CD14-positive monocyte (primary cell): Measurements from ENCODE around the gene POLR1B. TPM values are rescaled to one million over a fixed set of nuclear protein-coding genes. Genes with fewer than 3 reads are reported as not detected.

Source experiments
- DNase-seq, 3 donors: peaks; one replicate each; pipeline ENCODE4 v3.0.0-alpha.2; 2011 to 2022
- H2AFZ ChIP-seq: 2 replicates; pipeline ENCODE4 v1.6.0; 2012; ENCODE audit warnings: mild to moderate bottlenecking, low read depth, low read length, inconsistent platforms; ENCODE audit not compliant: insufficient read depth, poor library complexity, severe bottlenecking
- H3K27ac ChIP-seq, 2 donors: 1 replicate in 1 of 2; 2 replicates in 1 of 2; pipeline ENCODE4 v1.5.1; 2012 to 2013; ENCODE audit warnings: low read length in 2 of 2, control low read depth in 1 of 2, inconsistent platforms in 1 of 2, low read depth in 1 of 2, mild to moderate bottlenecking in 1 of 2
- H3K27me3 ChIP-seq, 2 donors: one replicate each; pipeline versions ENCODE4 v1.6.0 to v1.6.1; 2011 to 2013; ENCODE audit warnings: low read length in 2 of 2; ENCODE audit not compliant: control insufficient read depth in 2 of 2, insufficient read depth in 2 of 2
- H3K36me3 ChIP-seq, 2 donors: replicated peaks in 1 of 2; 1 replicate in 1 of 2; 2 replicates in 1 of 2; pipeline versions ENCODE4 v1.5.1 to v1.6.1; 2012 to 2013; ENCODE audit warnings: low read length in 2 of 2, control low read depth in 1 of 2, inconsistent platforms in 1 of 2, mild to moderate bottlenecking in 1 of 2; ENCODE audit not compliant: insufficient read depth in 2 of 2, control insufficient read depth in 1 of 2
- H3K4me1 ChIP-seq, 2 donors: 1 replicate in 1 of 2; 2 replicates in 1 of 2; pipeline versions ENCODE4 v1.5.1 to v1.6.1; 2012 to 2013; ENCODE audit warnings: low read length in 2 of 2, control low read depth in 1 of 2, inconsistent platforms in 1 of 2, mild to moderate bottlenecking in 1 of 2, moderate library complexity in 1 of 2; ENCODE audit not compliant: insufficient read depth in 2 of 2, control insufficient read depth in 1 of 2
- H3K4me2 ChIP-seq: replicated peaks from 2 replicates; pipeline ENCODE3; 2012; ENCODE audit warnings: low read length, moderate library complexity, mild to moderate bottlenecking; ENCODE audit not compliant: poor library complexity, severe bottlenecking; ENCODE audit errors: extremely low read depth
- H3K4me3 ChIP-seq, 3 experiments: fragments of 200-600 bp in 1 of 3; sonication (generic) in 1 of 3; replicated peaks in 1 of 3; 1 replicate in 2 of 3; 2 replicates in 1 of 3; pipeline ENCODE4 v1.5.1; 2011 to 2013; ENCODE audit warnings: low read length in 3 of 3, mild to moderate bottlenecking in 3 of 3, control low read depth in 2 of 3, low read depth in 2 of 3, inconsistent platforms in 1 of 3, moderate library complexity in 1 of 3
- H3K79me2 ChIP-seq: 2 replicates; pipeline ENCODE4 v1.6.0; 2012; ENCODE audit warnings: mild to moderate bottlenecking, control low read depth, inconsistent platforms, low read length, moderate library complexity; ENCODE audit not compliant: insufficient read depth
- H3K9ac ChIP-seq: 2 replicates; pipeline ENCODE4 v1.6.0; 2017; ENCODE audit warnings: low read length, mild to moderate bottlenecking; ENCODE audit not compliant: insufficient read depth, poor library complexity, severe bottlenecking
- H3K9me3 ChIP-seq, 2 donors: replicated peaks in 1 of 2; 1 replicate in 1 of 2; 2 replicates in 1 of 2; pipeline versions ENCODE4 v1.5.1 to v1.6.1; 2012 to 2013; ENCODE audit warnings: low read length in 2 of 2, control low read depth in 1 of 2; ENCODE audit not compliant: control insufficient read depth in 1 of 2, insufficient read depth in 1 of 2
- H4K20me1 ChIP-seq: 2 replicates; pipeline ENCODE4 v1.6.0; 2012; ENCODE audit warnings: mild to moderate bottlenecking, low read length, control low read depth, moderate library complexity; ENCODE audit not compliant: insufficient read depth
- H3K27ac Mint-ChIP-seq, 7 donors: one replicate each; pipeline ENCODE4 v1.8.0; 2020; ENCODE audit warnings: mild to moderate bottlenecking in 7 of 7, mixed read lengths in 7 of 7, moderate library complexity in 6 of 7, inconsistent platforms in 2 of 7
- H3K27me3 Mint-ChIP-seq, 3 donors: one replicate each; pipeline ENCODE4 v1.8.0; 2021 to 2022; ENCODE audit warnings: low read depth in 3 of 3, mild to moderate bottlenecking in 3 of 3, mixed read lengths in 3 of 3, moderate library complexity in 3 of 3, inconsistent platforms in 1 of 3
- H3K36me3 Mint-ChIP-seq, 2 donors: one replicate each; pipeline ENCODE4 v1.8.0; 2020; ENCODE audit warnings: mixed read lengths in 2 of 2, inconsistent platforms in 1 of 2, mild to moderate bottlenecking in 1 of 2
- H3K4me1 Mint-ChIP-seq: one replicate; pipeline ENCODE4 v1.8.0; 2020; ENCODE audit warnings: mild to moderate bottlenecking, mixed read lengths
- H3K4me3 Mint-ChIP-seq, 2 donors: one replicate each; pipeline ENCODE4 v1.8.0; 2020; ENCODE audit warnings: mild to moderate bottlenecking in 2 of 2, mixed read lengths in 2 of 2, moderate library complexity in 1 of 2
- H3K9me3 Mint-ChIP-seq, 7 donors: one replicate each; pipeline ENCODE4 v1.8.0; 2020 to 2022; ENCODE audit warnings: mixed read lengths in 7 of 7, mild to moderate bottlenecking in 6 of 7, moderate library complexity in 6 of 7, inconsistent platforms in 2 of 7
- WGBS: methylation state at CpG from one replicate; pipeline ENCODE4 v1.1.5; 2013; ENCODE audit warnings: missing lambda C conversion rate; ENCODE audit not compliant: insufficient coverage; 5-methylcytosine and 5-hydroxymethylcytosine counted together
- intact Hi-C, 2 donors: fragments of 100-400 bp; cut with micrococcal nuclease; formaldehyde crosslinking; loops; one replicate each; pipeline versions ENCODE4 v1.15.0 to v1.15.1; 2023
- polyA plus RNA-seq, 3 donors: library from polyadenylated mRNA; depleted of rRNA in 1 of 3; unstranded in 2 of 3; stranded (reverse) in 1 of 3; fragments of 300-500 nt in 2 of 3; fragments of >200 nt in 1 of 3; fragmentation: Illumina TruSeq in 2 of 3; gene quantifications; 1 replicate in 2 of 3; 2 replicates in 1 of 3; pipeline ENCODE4 v1.2.3, GENCODE V29; 2012 to 2021
- TF ChIP-seq, protein P1 (sequence below): fragments of 200-600 bp; IDR thresholded peaks from one replicate; pipeline ENCODE4 v1.8.0; 2022; ENCODE audit warnings: antibody characterized with exemption, mild to moderate bottlenecking

The POLR1B gene
- polyA plus RNA-seq, 3 donors = 5.2 to 6.3 (median 5.3) TPM

- Mint-ChIP-seq H3K4me1 (peaks cover 10% of the 10 kb centered on the region), H3K36me3 (peaks cover 6 to 14% of the 10 kb centered on the region in 2 donors), H3K9me3 (peaks cover 0 to 3% (median 0%) of the 10 kb centered on the region in 7 donors), H3K4me3 (no peak overlapping the region), H3K27me3 (peaks cover 0 to 2% (median 2%) of the 10 kb centered on the region in 3 donors), H3K27ac (no peak overlapping the region)
- Histone ChIP-seq H3K27me3 (no peaks in the 10 kb centered on the region), H3K4me3 (no peak overlapping the region), H3K9ac (no peak overlapping the region), H3K4me2 (no peak overlapping the region), H3K79me2 (peaks cover 20% of the 10 kb centered on the region), H3K4me1 (peaks cover 21 to 27% of the 10 kb centered on the region in 2 donors), H4K20me1 (no peaks in the 10 kb centered on the region), H3K36me3 (no peaks in the 10 kb centered on the region), H2AFZ (no peak overlapping the region), H3K27ac (no peak overlapping the region), H3K9me3 (no peaks in the 10 kb centered on the region)
- intact Hi-C loops = no loop called here
- no peak for DNase-seq
- no CpG with 5 or more reads among the region's 2 CpGs for WGBS
- TF ChIP-seq, protein P1, sequence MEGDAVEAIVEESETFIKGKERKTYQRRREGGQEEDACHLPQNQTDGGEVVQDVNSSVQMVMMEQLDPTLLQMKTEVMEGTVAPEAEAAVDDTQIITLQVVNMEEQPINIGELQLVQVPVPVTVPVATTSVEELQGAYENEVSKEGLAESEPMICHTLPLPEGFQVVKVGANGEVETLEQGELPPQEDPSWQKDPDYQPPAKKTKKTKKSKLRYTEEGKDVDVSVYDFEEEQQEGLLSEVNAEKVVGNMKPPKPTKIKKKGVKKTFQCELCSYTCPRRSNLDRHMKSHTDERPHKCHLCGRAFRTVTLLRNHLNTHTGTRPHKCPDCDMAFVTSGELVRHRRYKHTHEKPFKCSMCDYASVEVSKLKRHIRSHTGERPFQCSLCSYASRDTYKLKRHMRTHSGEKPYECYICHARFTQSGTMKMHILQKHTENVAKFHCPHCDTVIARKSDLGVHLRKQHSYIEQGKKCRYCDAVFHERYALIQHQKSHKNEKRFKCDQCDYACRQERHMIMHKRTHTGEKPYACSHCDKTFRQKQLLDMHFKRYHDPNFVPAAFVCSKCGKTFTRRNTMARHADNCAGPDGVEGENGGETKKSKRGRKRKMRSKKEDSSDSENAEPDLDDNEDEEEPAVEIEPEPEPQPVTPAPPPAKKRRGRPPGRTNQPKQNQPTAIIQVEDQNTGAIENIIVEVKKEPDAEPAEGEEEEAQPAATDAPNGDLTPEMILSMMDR = no peak
Measured at GRCh38 chr2:112539306-112539705, 3.0 kb upstream of the POLR1B start.

DNA sequence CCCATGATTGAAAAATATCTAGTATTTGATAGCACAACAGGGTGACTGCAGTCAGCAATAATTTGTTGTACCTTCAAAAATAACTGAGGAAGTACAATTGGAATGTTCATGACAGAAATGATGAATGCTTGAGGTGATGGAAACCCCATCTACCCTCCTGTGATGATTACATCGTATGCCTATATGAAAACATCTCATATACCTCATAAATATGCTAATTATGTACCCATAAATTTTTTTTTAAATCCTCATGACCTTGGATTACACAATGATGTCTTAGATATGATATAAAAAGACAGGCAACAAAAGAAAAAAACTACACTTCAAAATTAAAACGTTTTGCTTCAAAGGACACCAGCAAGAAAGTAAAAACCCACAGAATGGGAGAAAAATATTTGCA lies 1.4 kb upstream of the POLR1B start:
- DNase-seq = no peak
- H2AFZ ChIP-seq = peak overlapping the region; percentile 97
- no peaks in the 10 kb centered on the region for H3K9me3 ChIP-seq
- peaks cover 0 to under 1% of the 10 kb centered on the region in 2 donors for H3K36me3 ChIP-seq
- intact Hi-C loops = loop anchor here in 1 of 2 donors (5.0 kb wide), 1 partner anchor 284 kb away; the partner anchor contains the start of gene ZC3H8
- Mint-ChIP-seq H3K27me3 (peaks cover 0 to 4% (median 2%) of the 10 kb centered on the region in 3 donors), H3K9me3 (peaks cover 0 to 2% (median 0%) of the 10 kb centered on the region in 7 donors), H3K36me3 (peaks cover 4 to 10% of the 10 kb centered on the region in 2 donors), H3K4me3 (no peak overlapping the region), H3K4me1 (peaks cover 10% of the 10 kb centered on the region), H3K27ac (peak overlapping the region in 1 of 7 donors; percentile 99)
- peak overlapping the region; percentile 94 for H3K4me2 ChIP-seq
- peaks cover 36% of the 10 kb centered on the region for H3K79me2 ChIP-seq
- H3K4me3 ChIP-seq = peak overlapping the region; percentile 60 to 95 (median 94)
- H3K27me3 ChIP-seq = no peaks in the 10 kb centered on the region
- H3K9ac ChIP-seq = peak overlapping the region; percentile 82
- H3K27ac ChIP-seq = peak overlapping the region; percentile 93 to 95
- H4K20me1 ChIP-seq = no peaks in the 10 kb centered on the region
- WGBS = no CpG with 5 or more reads among the region's 2 CpGs
- TF ChIP-seq, protein P1 = no peak
- H3K4me1 ChIP-seq = peaks cover 21 to 27% of the 10 kb centered on the region in 2 donors
